ENCODE results near the gene RSRP1.
"Not testable (repeated sequence)": the region's sequence is repeated elsewhere in the genome, so short reads cannot be mapped to it uniquely, and the experiment has no call there.

RSRP1 gene

GRCh38 chr1:25239681-25240541 is 7.3 kb downstream of the RSRP1 start:
- H3K27me3 Mint-ChIP-seq, result no peaks in the 10 kb centered on the region
- H3K36me3 Mint-ChIP-seq, result peaks cover 7% of the 10 kb centered on the region
- peak overlapping the region; percentile 90 for H3K4me3 Mint-ChIP-seq
- peak overlapping the region; percentile 97 for H3K27ac Mint-ChIP-seq
- H3K9me3 Mint-ChIP-seq (ENCODE audit: low read depth), result no peaks in the 10 kb centered on the region
- peaks cover 65% of the 10 kb centered on the region for H3K4me1 Mint-ChIP-seq (ENCODE audit: low read depth)

DNA sequence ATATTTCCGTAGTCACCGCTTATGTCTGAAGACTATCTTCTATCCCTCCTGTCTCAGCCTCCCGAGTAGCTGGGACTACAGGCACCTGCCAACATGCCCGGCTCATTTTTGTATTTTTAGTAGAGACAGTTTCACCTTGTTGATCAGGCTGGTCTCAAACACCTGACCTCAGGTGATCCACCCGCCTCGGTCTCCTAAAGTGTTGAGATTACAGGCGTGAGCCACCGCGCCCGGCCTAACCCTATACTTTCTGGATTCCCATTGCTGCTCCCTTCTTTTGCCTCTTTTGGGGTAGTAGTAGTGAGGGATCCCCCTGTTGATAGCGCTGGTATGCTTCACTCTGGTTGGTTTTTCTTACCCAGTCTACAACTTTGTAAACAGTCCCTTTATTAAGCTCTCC is 9.2 kb downstream of the RSRP1 start:
- peaks cover 5% of the 10 kb centered on the region for H3K36me3 Mint-ChIP-seq
- H3K9me3 Mint-ChIP-seq (ENCODE audit: low read depth), result no peaks in the 10 kb centered on the region
- no peak overlapping the region for H3K4me3 Mint-ChIP-seq
- peaks cover 57% of the 10 kb centered on the region for H3K4me1 Mint-ChIP-seq (ENCODE audit: low read depth)
- H3K27me3 Mint-ChIP-seq, result no peaks in the 10 kb centered on the region
- peak overlapping the region; percentile 86 for H3K27ac Mint-ChIP-seq

DNA sequence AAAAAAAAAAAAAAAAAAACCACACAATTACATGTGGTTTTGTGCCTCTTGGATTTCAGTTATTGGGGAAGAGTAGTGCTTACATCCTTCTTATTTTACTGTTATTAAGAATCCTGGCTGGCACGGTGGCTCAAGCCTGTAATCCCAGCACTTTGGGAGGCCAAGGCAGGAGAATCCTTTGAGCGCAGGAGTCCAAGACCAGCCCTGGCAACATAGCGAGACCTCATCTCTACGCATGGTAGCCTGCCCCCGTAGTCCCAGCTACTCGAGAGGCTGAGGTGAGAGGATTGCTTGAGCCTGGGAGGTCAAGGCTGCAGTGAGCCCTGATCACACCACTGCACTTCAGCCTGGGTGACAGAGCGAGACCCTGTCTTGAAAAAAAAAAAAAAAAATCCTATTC is 11.0 kb downstream of the RSRP1 start:
- H3K27me3 Mint-ChIP-seq; H3K36me3 Mint-ChIP-seq; H3K4me3 Mint-ChIP-seq; H3K9me3 Mint-ChIP-seq (ENCODE audit: low read depth): not testable (repeated sequence)
- H3K4me1 Mint-ChIP-seq (ENCODE audit: low read depth), result peaks cover 51% of the 10 kb centered on the region
- H3K27ac Mint-ChIP-seq, result peak overlapping the region; percentile 10

DNA sequence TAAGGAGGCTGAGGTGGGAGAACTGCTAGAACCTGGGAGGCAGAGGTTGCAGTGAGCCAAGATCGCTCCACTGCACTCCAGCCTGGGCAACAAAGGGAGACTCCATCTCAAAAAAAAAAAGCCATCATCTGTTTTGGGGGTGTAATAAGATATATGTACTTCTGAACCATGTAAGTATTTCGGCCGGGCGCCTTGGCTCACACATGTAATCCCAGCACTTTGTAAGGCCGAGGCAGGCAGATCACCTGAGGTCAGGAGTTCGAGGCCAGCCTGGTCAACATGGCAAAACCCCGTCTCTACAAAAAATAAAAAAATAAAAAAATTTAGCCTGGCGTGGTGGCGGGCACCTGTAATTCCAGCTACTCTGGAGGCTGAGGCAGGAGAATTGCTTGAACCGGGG is 11.8 kb downstream of the RSRP1 start:
- H3K9me3 Mint-ChIP-seq (ENCODE audit: low read depth); H3K27me3 Mint-ChIP-seq: not testable (repeated sequence)

GRCh38 chr1:25232866-25233784 is 14.1 kb downstream of the RSRP1 start:
- Mint-ChIP-seq H3K36me3 (peaks cover 2% of the 10 kb centered on the region), H3K27ac (no peak overlapping the region), H3K27me3 (no peaks in the 10 kb centered on the region), H3K9me3 (ENCODE audit: low read depth) (no peaks in the 10 kb centered on the region), H3K4me3 (no peak overlapping the region), H3K4me1 (ENCODE audit: low read depth) (peaks cover 44% of the 10 kb centered on the region)

More for the DNA sequence above, 11.8 kb downstream of the RSRP1 start:
- H3K27ac Mint-ChIP-seq, H3K36me3 Mint-ChIP-seq, H3K4me3 Mint-ChIP-seq: not testable (repeated sequence)
- H3K4me1 Mint-ChIP-seq (ENCODE audit: low read depth), result peaks cover 52% of the 10 kb centered on the region

GRCh38 chr1:25232027-25232865 is 15.0 kb downstream of the RSRP1 start, which contains the start of gene SYF2:
Gene SYF2, minus strand, starts transcription at chr1:25232502. Its CDS starts 35 bp downstream, at chr1:25232467.
- Mint-ChIP-seq H3K4me3 (no peak within 1 kb of the TSS), H3K4me1 (ENCODE audit: low read depth) (peaks cover 43% of the 10 kb centered on the region), H3K27ac (no peak within 1 kb of the TSS), H3K27me3 (no peaks in the 10 kb centered on the region), H3K9me3 (ENCODE audit: low read depth) (no peaks in the 10 kb centered on the region), H3K36me3 (peaks cover 6% of the 10 kb centered on the region)

DNA sequence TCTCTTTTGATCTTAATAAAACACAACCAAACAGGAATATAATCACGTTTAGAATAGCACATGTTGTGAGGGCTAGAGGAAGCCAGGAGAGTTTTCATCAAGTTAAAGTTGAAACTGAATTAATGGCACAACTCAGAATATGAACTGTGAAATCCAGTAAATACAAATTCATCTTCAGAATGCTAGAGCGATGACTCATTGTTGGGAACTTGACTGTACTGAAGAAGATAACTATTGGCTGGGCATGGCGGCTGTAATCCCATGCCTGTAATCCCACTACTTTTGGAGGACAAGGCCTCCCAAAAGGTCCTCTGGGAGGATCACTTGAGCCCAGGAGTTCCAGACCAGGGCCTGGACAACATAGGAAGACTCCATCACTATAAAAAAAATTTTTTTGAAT is 23.8 kb downstream of the RSRP1 start:
- Mint-ChIP-seq H3K27me3 (no peaks in the 10 kb centered on the region), H3K4me1 (ENCODE audit: low read depth) (peaks cover 8% of the 10 kb centered on the region), H3K4me3 (no peak overlapping the region), H3K9me3 (ENCODE audit: low read depth) (no peaks in the 10 kb centered on the region), H3K36me3 (peaks cover 17% of the 10 kb centered on the region), H3K27ac (no peak overlapping the region)

DNA sequence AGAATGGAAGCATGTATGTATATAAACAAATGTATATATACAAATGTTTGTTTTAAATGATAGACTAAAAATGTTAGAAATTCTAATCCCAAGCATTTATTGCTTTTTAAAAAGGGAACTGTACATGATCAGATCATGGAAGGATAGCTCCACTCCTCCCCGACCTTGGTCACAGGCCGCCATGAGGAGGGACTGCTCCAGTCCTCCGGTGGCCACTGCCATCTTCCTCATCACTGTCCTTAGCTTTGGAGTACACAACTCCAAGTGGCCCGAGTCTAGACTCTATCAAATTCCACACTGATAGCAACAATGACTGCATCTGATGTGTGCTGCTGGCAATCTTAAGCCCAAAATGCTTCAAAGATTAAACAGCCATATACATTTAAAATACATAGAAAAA is 24.6 kb downstream of the RSRP1 start:
- no peak overlapping the region for H3K4me3 Mint-ChIP-seq
- no peaks in the 10 kb centered on the region for H3K9me3 Mint-ChIP-seq (ENCODE audit: low read depth)
- peaks cover 14% of the 10 kb centered on the region for H3K36me3 Mint-ChIP-seq
- H3K4me1 Mint-ChIP-seq (ENCODE audit: low read depth), result peaks cover 3% of the 10 kb centered on the region
- no peak overlapping the region for H3K27ac Mint-ChIP-seq
- no peaks in the 10 kb centered on the region for H3K27me3 Mint-ChIP-seq

DNA sequence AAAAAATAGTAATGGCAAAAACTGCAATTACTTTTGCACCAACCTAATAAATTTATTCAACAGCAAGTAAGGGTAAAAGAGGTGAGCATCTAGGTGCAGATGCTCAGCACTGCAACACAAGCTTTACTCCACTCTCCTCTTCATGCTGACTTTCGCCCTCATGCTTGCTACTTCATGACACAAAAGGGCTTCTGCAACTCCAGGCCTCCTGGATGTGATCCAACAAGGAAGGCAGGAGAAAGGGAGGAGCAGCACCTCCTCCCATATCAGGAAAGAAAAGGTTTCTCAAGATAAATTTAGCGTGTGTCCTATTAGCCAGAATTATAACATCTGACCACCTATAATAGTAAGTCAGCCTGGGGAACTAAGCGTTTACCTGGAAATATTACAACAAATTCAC is 26.6 kb downstream of the RSRP1 start:
- Mint-ChIP-seq H3K36me3 (peaks cover 12% of the 10 kb centered on the region), H3K27ac (no peak overlapping the region), H3K4me1 (ENCODE audit: low read depth) (peaks cover 2% of the 10 kb centered on the region), H3K9me3 (ENCODE audit: low read depth) (no peaks in the 10 kb centered on the region), H3K4me3 (no peak overlapping the region), H3K27me3 (no peaks in the 10 kb centered on the region)

- Mint-ChIP-seq H3K36me3 (peaks cover 10% of the 10 kb centered on the region), H3K27me3 (no peaks in the 10 kb centered on the region), H3K4me1 (ENCODE audit: low read depth) (peaks cover 2% of the 10 kb centered on the region), H3K9me3 (ENCODE audit: low read depth) (no peaks in the 10 kb centered on the region), H3K27ac (no peak overlapping the region), H3K4me3 (no peak overlapping the region)
Observed at GRCh38 chr1:25219661-25220251, 27.5 kb downstream of the RSRP1 start.

DNA sequence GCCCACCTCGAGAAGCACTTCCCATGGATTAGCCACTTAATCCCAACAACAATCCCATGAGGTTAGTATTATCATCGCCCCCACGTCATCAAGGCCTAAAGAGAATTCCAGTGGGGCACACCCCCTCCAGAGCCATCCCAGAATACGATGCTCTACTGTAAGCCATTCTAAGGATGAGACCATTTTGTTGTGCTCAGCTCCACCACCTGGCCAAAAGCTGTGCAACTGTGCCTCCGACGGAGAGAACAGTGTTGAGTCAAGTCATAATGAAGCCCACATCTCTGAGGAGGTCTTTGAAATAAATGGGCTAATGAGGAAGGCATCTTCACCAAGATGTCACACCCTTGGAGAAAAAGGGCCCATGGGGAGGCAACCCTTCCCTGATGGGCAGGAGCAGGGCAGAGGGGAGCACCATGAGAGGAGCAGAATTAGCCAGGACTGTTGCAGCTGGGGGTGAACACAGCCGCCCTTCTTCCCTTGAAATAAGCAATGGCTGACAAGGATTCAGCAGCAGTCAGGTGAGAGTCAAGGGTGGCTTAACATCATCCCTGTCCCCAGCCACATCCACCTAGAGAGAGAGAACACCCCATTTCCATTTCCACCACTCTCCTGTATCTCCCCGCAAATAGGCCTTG is 29.5 kb downstream of the RSRP1 start:
- H3K36me3 Mint-ChIP-seq, result peaks cover 2% of the 10 kb centered on the region
- peak overlapping the region; percentile 31 for H3K27ac Mint-ChIP-seq
- no peaks in the 10 kb centered on the region for H3K9me3 Mint-ChIP-seq (ENCODE audit: low read depth)
- no peak overlapping the region for H3K4me3 Mint-ChIP-seq
- peaks cover 2% of the 10 kb centered on the region for H3K4me1 Mint-ChIP-seq (ENCODE audit: low read depth)
- no peaks in the 10 kb centered on the region for H3K27me3 Mint-ChIP-seq

DNA sequence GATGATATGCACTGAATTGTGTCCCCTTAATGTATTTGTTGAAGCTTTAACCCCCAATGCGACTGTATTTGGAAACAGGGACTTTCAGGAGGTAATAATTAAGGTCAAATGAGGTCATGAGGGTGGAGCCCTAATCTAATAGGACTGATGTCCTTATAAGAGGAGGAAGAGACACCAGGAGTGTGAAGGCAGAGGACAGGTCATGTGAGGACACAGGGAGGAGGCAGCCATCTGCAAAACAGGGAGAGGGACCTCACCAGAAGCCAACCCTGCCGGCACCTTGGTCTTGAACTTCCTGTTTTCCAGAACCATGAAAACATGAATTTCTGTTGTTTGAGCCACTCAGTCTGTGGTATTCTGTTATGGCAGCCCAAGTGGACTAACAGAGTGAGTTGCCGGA is 30.2 kb downstream of the RSRP1 start:
- H3K4me1 Mint-ChIP-seq (ENCODE audit: low read depth), result peaks cover 2% of the 10 kb centered on the region
- H3K36me3 Mint-ChIP-seq, result peaks cover 2% of the 10 kb centered on the region
- no peaks in the 10 kb centered on the region for H3K27me3 Mint-ChIP-seq
- H3K27ac Mint-ChIP-seq, result no peak overlapping the region
- H3K4me3 Mint-ChIP-seq, result no peak overlapping the region
- H3K9me3 Mint-ChIP-seq (ENCODE audit: low read depth), result no peaks in the 10 kb centered on the region

DNA sequence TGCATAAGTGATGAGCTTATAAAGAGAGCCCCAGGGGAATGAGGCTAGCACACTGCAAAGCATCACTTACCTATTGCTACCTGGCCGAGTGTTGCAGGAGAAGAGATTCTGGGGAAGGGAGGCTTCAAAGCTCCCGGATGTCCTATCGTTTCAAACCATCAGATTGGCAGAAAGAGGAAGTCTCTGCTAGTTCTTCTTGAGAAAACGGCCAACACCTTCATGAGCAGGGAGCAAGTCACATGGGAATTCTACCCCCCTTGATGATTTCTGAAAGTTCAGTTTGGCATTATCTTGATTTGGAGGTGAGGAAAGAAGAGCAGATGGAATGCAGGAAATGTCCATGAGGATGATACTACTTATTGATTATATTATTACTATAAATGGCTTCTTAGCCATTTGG is 31.1 kb downstream of the RSRP1 start:
- Mint-ChIP-seq H3K4me1 (ENCODE audit: low read depth) (peaks cover 2% of the 10 kb centered on the region), H3K27me3 (no peaks in the 10 kb centered on the region), H3K36me3 (peaks cover 2% of the 10 kb centered on the region), H3K4me3 (no peak overlapping the region), H3K27ac (no peak overlapping the region), H3K9me3 (ENCODE audit: low read depth) (no peaks in the 10 kb centered on the region)

GRCh38 chr1:25212725-25213124 is 34.5 kb downstream of the RSRP1 start:
- Mint-ChIP-seq H3K4me1 (ENCODE audit: low read depth) (peaks cover 2% of the 10 kb centered on the region), H3K27me3 (no peaks in the 10 kb centered on the region), H3K36me3 (no peaks in the 10 kb centered on the region), H3K9me3 (ENCODE audit: low read depth) (no peaks in the 10 kb centered on the region), H3K4me3 (no peak overlapping the region), H3K27ac (no peak overlapping the region)
